Head of caudate nucleus (tissue), 42 donors: ENCODE data around the gene NCOA3.

Experiments
- DNase-seq, 42 donors: peaks; one replicate each; pipeline versions ENCODE4 v3.0.0 to v3.0.0-alpha.2; 2020 to 2021; ENCODE audit warnings: mixed read lengths in 7 of 42
- intact Hi-C: fragments of 100-400 bp; cut with DNase I; formaldehyde crosslinking; loops from one replicate; pipeline ENCODE4 v1.15.0; 2022

The NCOA3 gene

GRCh38 chr20:47704746-47705496 lies 203.2 kb downstream of the NCOA3 start:
- DNase-seq = peak in 37 of 42 donors; percentile 12 to 84 (median 53)
- intact Hi-C loops = no loop called here

GRCh38 chr20:47705497-47705856 lies 203.8 kb downstream of the NCOA3 start:
- no peak for DNase-seq
- intact Hi-C loops = no loop called here

- intact Hi-C loops = no loop called here
- no peak for DNase-seq
Measured at GRCh38 chr20:47706345-47706744, 204.7 kb downstream of the NCOA3 start.
